Heart left ventricle (tissue), 16 donors: ENCODE data around the gene IKZF4. TPM values are rescaled to one million over a fixed set of nuclear protein-coding genes. Genes with fewer than 3 reads are reported as not detected.
"Not testable (repeated sequence)": the region's sequence is repeated elsewhere in the genome, so short reads cannot be mapped to it uniquely, and the experiment has no call there.

Experiments used
- ATAC-seq, 4 donors: fragments of 200-7000 bp; cut with Tn5 transposase; one replicate each; pipeline ENCODE4 v1.9.1; 2020 to 2022; ENCODE audit warnings: moderate library complexity in 4 of 4, mild to moderate bottlenecking in 3 of 4, moderate number of reproducible peaks in 1 of 4
- DNase-seq, 5 donors: peaks; one replicate each; pipeline ENCODE4 v3.0.0-alpha.2; 2020
- H3K27ac ChIP-seq, 12 donors: fragments of 200-600 bp; sonication (generic) in 4 of 12; one replicate each; pipeline versions ENCODE4 v1.5.0 to v1.8.0; 2016 to 2022; ENCODE audit warnings: mild to moderate bottlenecking in 2 of 12
- H3K27me3 ChIP-seq, 9 donors: fragments of 200-600 bp; sonication (generic) in 2 of 9; one replicate each; pipeline versions ENCODE4 v1.5.1 to v1.8.0; 2016 to 2022; ENCODE audit warnings: mild to moderate bottlenecking in 3 of 9
- H3K36me3 ChIP-seq, 9 donors: fragments of 200-600 bp; sonication (generic) in 2 of 9; one replicate each; pipeline versions ENCODE4 v1.5.0 to v1.8.0; 2018 to 2022; ENCODE audit warnings: mild to moderate bottlenecking in 2 of 9
- H3K4me1 ChIP-seq, 12 donors: fragments of 200-600 bp; sonication (generic) in 4 of 12; one replicate each; pipeline versions ENCODE4 v1.5.0 to v1.8.0; 2016 to 2022; ENCODE audit warnings: mild to moderate bottlenecking in 3 of 12
- H3K4me3 ChIP-seq, 12 donors: fragments of 200-600 bp; sonication (generic) in 4 of 12; one replicate each; pipeline versions ENCODE4 v1.5.0 to v1.8.0; 2017 to 2022; ENCODE audit warnings: mild to moderate bottlenecking in 9 of 12, moderate library complexity in 4 of 12
- H3K9me3 ChIP-seq, 12 donors: fragments of 200-600 bp; sonication (generic) in 4 of 12; one replicate each; pipeline versions ENCODE4 v1.5.0 to v1.8.0; 2016 to 2022; ENCODE audit warnings: mild to moderate bottlenecking in 1 of 12
- CTCF ChIP-seq, 12 donors: fragments of 200-600 bp; sonication (generic) in 4 of 12; IDR thresholded peaks; one replicate each; pipeline versions ENCODE4 v1.5.0 to v1.8.0; 2018 to 2022; ENCODE audit warnings: antibody characterized with exemption in 12 of 12, mild to moderate bottlenecking in 5 of 12
- POLR2A ChIP-seq, 2 donors: fragments of 450-650 bp; IDR thresholded peaks; one replicate each; pipeline ENCODE4 v1.6.1; 2017; ENCODE audit warnings: antibody characterized with exemption in 2 of 2, mild to moderate bottlenecking in 2 of 2, moderate library complexity in 2 of 2
- WGBS, 4 donors: extraction: QIAGEN DNeasy Blood & Tissue Kit in 2 of 4; methylation state at CpG; one replicate each; pipeline versions ENCODE4 v1.1.5 to v1.1.7; 2013 to 2018; 5-methylcytosine and 5-hydroxymethylcytosine counted together
- intact Hi-C, 10 donors: fragments of 100-400 bp; cut with DNase I; formaldehyde crosslinking; loops; one replicate each; pipeline versions ENCODE4 v1.11.1 to v1.14.2; 2022
- polyA plus RNA-seq, 2 donors: library from polyadenylated mRNA; stranded (reverse); fragments of 200-250 nt; gene quantifications; one replicate each; pipeline ENCODE4 v1.2.3, GENCODE V29; 2013
- total RNA-seq, 9 donors: library from RNA; depleted of rRNA in 2 of 9; stranded (reverse); fragments of >200 nt in 2 of 9; fragmentation: NEBNext Ultra II Directional in 3 of 9; extraction: Animal tissue kit (Norgen Biotek cat#: 25700) in 3 of 9; gene quantifications; one replicate each; pipeline versions ENCODE4 v1.1.0 to v1.2.4, GENCODE V29; 2016 to 2023
- donor health status: ischemic (EF 13 %, LVEDD 7.1; RV severe dilation, severe dysfunction).
- donor health status: healthy with polysubstance abuse.
- donor health status: DM: no; HTN: yes; CAD: no.
- donor health status: DM: no; HTN: no; CAD: no.
- donor health status: ischemic (EF 25% LVEDD 6.9; RV normal size, moderate dysfunction).
- donor health status: ischemic (EF 25% LVEDD 5.7; RV mildly dilated, moderate dysfunction).
- donor health status: healthy.
- donor health status: DM: yes; HTN: yes; CAD: no.
- donor health status: ischemic (EF 35%, LVEDD 5.7; RV mildly dilated, moderate dysfunction).
- donor health status: nonischemic (EF 11% LVEDD 7.7; RV severe dilation, severe dysfunction).
- donor health status: DM: yes; HTN: yes; CAD: no.
- donor health status: PGD.
- donor health status: ischemic (EF 29% LVEDD 5.4; RV normal size, mild dysfunction).
- donor health status: nonischemic (EF 23%, LVEDD 6.1; RV moderate dilation, normal function).

IKZF4 gene
- total and polyA plus RNA-seq, 11 donors: 2.6 to 10.3 (median 6.8) TPM

- WGBS, 4 donors: 77 to 86% (median 83%) methylated on average over 5 of the region's 5 CpGs
- H3K36me3 ChIP-seq: no peaks in the 10 kb centered on the region
- ATAC-seq (no peak), DNase-seq (no peak)
- intact Hi-C loops: no loop called here
- H3K27me3 ChIP-seq: no peaks in the 10 kb centered on the region
- H3K4me3 ChIP-seq: no peak overlapping the region
- no peak overlapping the region for H3K27ac ChIP-seq
- no peaks in the 10 kb centered on the region for H3K9me3 ChIP-seq
- TF ChIP-seq POLR2A (IDR thresholded peaks at IDR 0.05) (no peak), CTCF (IDR thresholded peaks at IDR 0.05) (no peak)
- peaks cover 0 to 12% (median 7%) of the 10 kb centered on the region in 12 donors for H3K4me1 ChIP-seq
Observed at GRCh38 chr12:56074396-56074795, 53.6 kb downstream of the IKZF4 start.

GRCh38 chr12:56077966-56078365 lies 57.1 kb downstream of the IKZF4 start:
- H3K4me3 ChIP-seq, intact Hi-C loops, ATAC-seq, H3K27ac ChIP-seq, DNase-seq, H3K9me3 ChIP-seq, H3K36me3 ChIP-seq: not testable (repeated sequence)
- Histone ChIP-seq H3K27me3 (peaks cover 0 to 17% (median 10%) of the 10 kb centered on the region in 9 donors), H3K4me1 (peaks cover 0 to 26% (median 16%) of the 10 kb centered on the region in 12 donors)
- WGBS, 4 donors: 88 to 92% (median 90%) methylated on average over 9 of the region's 9 CpGs

- DNase-seq: no peak
- peaks cover 0 to 26% (median 16%) of the 10 kb centered on the region in 12 donors for H3K4me1 ChIP-seq
- intact Hi-C loops: no loop called here
- H3K27me3 ChIP-seq: peaks cover 0 to 17% (median 10%) of the 10 kb centered on the region in 9 donors
- ATAC-seq: no peak
- no peaks in the 10 kb centered on the region for H3K36me3 ChIP-seq
- H3K9me3 ChIP-seq: no peaks in the 10 kb centered on the region
- H3K4me3 ChIP-seq: peak overlapping the region in 1 of 12 donors; percentile 55
- H3K27ac ChIP-seq: no peak overlapping the region
- WGBS, 4 donors: 96 to 100% (median 100%) methylated on average over 1 of the region's 1 CpG
- TF ChIP-seq CTCF (IDR thresholded peaks at IDR 0.05) (no peak), POLR2A (IDR thresholded peaks at IDR 0.05) (no peak)
Observed at GRCh38 chr12:56078427-56078826, 57.6 kb downstream of the IKZF4 start.

GRCh38 chr12:56078931-56079722 lies 58.3 kb downstream of the IKZF4 start:
- DNase-seq (peak; percentile 76 to 93 (median 86)), ATAC-seq (peak; percentile 30 to 91 (median 88))
- TF ChIP-seq CTCF (IDR thresholded peaks at IDR 0.05) (peak; percentile 54 to 81 (median 68)), POLR2A (IDR thresholded peaks at IDR 0.05) (no peak)
- no peaks in the 10 kb centered on the region for H3K36me3 ChIP-seq
- no peaks in the 10 kb centered on the region for H3K9me3 ChIP-seq
- intact Hi-C loops: loop anchor here in 1 of 10 donors (1.0 kb wide), 1 partner anchor 25 kb away; the partner anchor contains the start of gene PA2G4
- WGBS, 4 donors: 1 to 3% (median 2%) methylated on average over 24 to 50 of the region's 50 CpGs
- peak overlapping the region; percentile 30 to 67 (median 53) for H3K4me3 ChIP-seq
- H3K27ac ChIP-seq: peak overlapping the region in 8 of 12 donors; percentile 5 to 74 (median 32)
- H3K4me1 ChIP-seq: peaks cover 0 to 26% (median 16%) of the 10 kb centered on the region in 12 donors
- H3K27me3 ChIP-seq: peaks cover 0 to 17% (median 10%) of the 10 kb centered on the region in 9 donors
